Measurements from ENCODE around the gene RNF151. TPM values are rescaled to one million over a fixed set of nuclear protein-coding genes. Genes with fewer than 3 reads are reported as not detected.
"Not testable (repeated sequence)": the region's sequence is repeated elsewhere in the genome, so short reads cannot be mapped to it uniquely, and the experiment has no call there.

Gene RNF151
- total RNA-seq, 1 donor from 2014 or later, result not detected

GRCh38 chr16:1949507-1949906 lies 17.1 kb upstream of the RNF151 start:
- H3K36me3 Mint-ChIP-seq (ENCODE audit: low read depth, unreplicated experiment), result no peaks in the 10 kb centered on the region
- H3K27ac Mint-ChIP-seq (ENCODE audit: unreplicated experiment), result no peak overlapping the region
- no peak for DNase-seq (ENCODE audit: low spot score)
- TF ChIP-seq CTCF (IDR thresholded peaks at IDR 0.05; ENCODE audit: unreplicated experiment), result no peak
- H3K27me3 Mint-ChIP-seq (ENCODE audit: unreplicated experiment), result peaks cover 6% of the 10 kb centered on the region
- H3K4me3 Mint-ChIP-seq (ENCODE audit: unreplicated experiment), result no peak overlapping the region
- no peaks in the 10 kb centered on the region for H3K4me1 Mint-ChIP-seq (ENCODE audit: unreplicated experiment)
- no peaks in the 10 kb centered on the region for H3K9me3 Mint-ChIP-seq (ENCODE audit: unreplicated experiment)

GRCh38 chr16:1950047-1950446 lies 16.6 kb upstream of the RNF151 start:
- peaks cover 6% of the 10 kb centered on the region for H3K27me3 Mint-ChIP-seq (ENCODE audit: unreplicated experiment)
- H3K27ac Mint-ChIP-seq (ENCODE audit: unreplicated experiment), result no peak overlapping the region
- no peak for DNase-seq (ENCODE audit: low spot score)
- H3K36me3 Mint-ChIP-seq (ENCODE audit: low read depth, unreplicated experiment), result no peaks in the 10 kb centered on the region
- TF ChIP-seq CTCF (IDR thresholded peaks at IDR 0.05; ENCODE audit: unreplicated experiment), result no peak
- no peaks in the 10 kb centered on the region for H3K4me1 Mint-ChIP-seq (ENCODE audit: unreplicated experiment)
- H3K9me3 Mint-ChIP-seq (ENCODE audit: unreplicated experiment), result no peaks in the 10 kb centered on the region
- H3K4me3 Mint-ChIP-seq (ENCODE audit: unreplicated experiment), result no peak overlapping the region

GRCh38 chr16:1950559-1950958 lies 16.1 kb upstream of the RNF151 start:
- H3K27ac Mint-ChIP-seq (ENCODE audit: unreplicated experiment), result no peak overlapping the region

GRCh38 chr16:1953734-1954133 lies 12.9 kb upstream of the RNF151 start:
- no peak for DNase-seq (ENCODE audit: low spot score)
- Mint-ChIP-seq H3K4me3 (ENCODE audit: unreplicated experiment) (no peak overlapping the region), H3K4me1 (ENCODE audit: unreplicated experiment) (no peaks in the 10 kb centered on the region), H3K27me3 (ENCODE audit: unreplicated experiment) (peaks cover 7% of the 10 kb centered on the region), H3K9me3 (ENCODE audit: unreplicated experiment) (no peaks in the 10 kb centered on the region), H3K27ac (ENCODE audit: unreplicated experiment) (no peak overlapping the region), H3K36me3 (ENCODE audit: low read depth, unreplicated experiment) (no peaks in the 10 kb centered on the region)
- TF ChIP-seq CTCF (IDR thresholded peaks at IDR 0.05; ENCODE audit: unreplicated experiment), result no peak

More at GRCh38 chr16:1950559-1950958, 16.1 kb upstream of the RNF151 start:
- Mint-ChIP-seq H3K4me3 (ENCODE audit: unreplicated experiment) (no peak overlapping the region), H3K9me3 (ENCODE audit: unreplicated experiment) (no peaks in the 10 kb centered on the region), H3K36me3 (ENCODE audit: low read depth, unreplicated experiment) (no peaks in the 10 kb centered on the region), H3K4me1 (ENCODE audit: unreplicated experiment) (no peaks in the 10 kb centered on the region), H3K27me3 (ENCODE audit: unreplicated experiment) (peaks cover 6% of the 10 kb centered on the region)
- DNase-seq (ENCODE audit: low spot score), result no peak
- TF ChIP-seq CTCF (IDR thresholded peaks at IDR 0.05; ENCODE audit: unreplicated experiment), result no peak

- Mint-ChIP-seq H3K4me1 (ENCODE audit: unreplicated experiment) (peaks cover 12% of the 10 kb centered on the region), H3K36me3 (ENCODE audit: low read depth, unreplicated experiment) (peaks cover 11% of the 10 kb centered on the region)
- H3K4me3 Mint-ChIP-seq (ENCODE audit: unreplicated experiment); H3K27ac Mint-ChIP-seq (ENCODE audit: unreplicated experiment); H3K27me3 Mint-ChIP-seq (ENCODE audit: unreplicated experiment); DNase-seq (ENCODE audit: low spot score); H3K9me3 Mint-ChIP-seq (ENCODE audit: unreplicated experiment): not testable (repeated sequence)
Observed at GRCh38 chr16:1957434-1958142, 9.1 kb upstream of the RNF151 start.

GRCh38 chr16:1958143-1958491 lies 8.5 kb upstream of the RNF151 start:
- H3K36me3 Mint-ChIP-seq (ENCODE audit: low read depth, unreplicated experiment), result peaks cover 16% of the 10 kb centered on the region
- not testable (repeated sequence) for H3K9me3 Mint-ChIP-seq (ENCODE audit: unreplicated experiment); H3K4me3 Mint-ChIP-seq (ENCODE audit: unreplicated experiment); DNase-seq (ENCODE audit: low spot score); H3K27me3 Mint-ChIP-seq (ENCODE audit: unreplicated experiment); H3K27ac Mint-ChIP-seq (ENCODE audit: unreplicated experiment)
- H3K4me1 Mint-ChIP-seq (ENCODE audit: unreplicated experiment), result peaks cover 15% of the 10 kb centered on the region

Measured in endothelial cell (in vitro differentiated cells).